Measurements from ENCODE around the gene IL5RA. TPM values are rescaled to one million over a fixed set of nuclear protein-coding genes. Genes with fewer than 3 reads are reported as not detected.

The IL5RA gene
- polyA plus RNA-seq, 1 of the 3 experiments (the other 2 are of a cell fraction) = not detected

DNA sequence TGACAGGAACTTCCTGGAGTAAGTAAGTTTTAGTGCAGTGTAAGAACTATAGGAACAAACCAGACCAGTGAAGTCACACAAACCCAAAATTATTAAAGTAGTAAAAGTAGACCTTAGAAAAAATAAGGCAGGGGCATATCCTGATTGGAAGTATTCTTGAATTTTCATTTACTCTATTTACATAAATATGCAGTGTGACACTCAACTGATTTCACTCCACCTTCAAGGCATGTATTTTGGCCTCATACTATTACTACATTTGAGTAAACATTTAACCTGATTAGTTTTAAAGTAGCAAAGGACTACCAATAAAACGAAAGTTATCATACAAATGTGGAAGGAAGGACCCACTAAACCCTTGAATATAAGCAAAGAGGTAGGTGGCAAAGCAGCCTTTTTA lies 39.4 kb upstream of the IL5RA start:
- no peaks in the 10 kb centered on the region for H4K20me1 ChIP-seq (ENCODE audit: insufficient read depth)
- DNase-seq = no peak
- H2AFZ ChIP-seq (ENCODE audit: low read depth) = no peak overlapping the region
- H3K27me3 ChIP-seq (ENCODE audit: insufficient read depth) = no peaks in the 10 kb centered on the region
- H3K27ac ChIP-seq (ENCODE audit: low read depth in 2 of 2, low read length in 1 of 2) = no peak overlapping the region
- ChIA-PET POLR2A (no interaction called here), CTCF (no interaction called here)
- TF ChIP-seq, protein P1, sequence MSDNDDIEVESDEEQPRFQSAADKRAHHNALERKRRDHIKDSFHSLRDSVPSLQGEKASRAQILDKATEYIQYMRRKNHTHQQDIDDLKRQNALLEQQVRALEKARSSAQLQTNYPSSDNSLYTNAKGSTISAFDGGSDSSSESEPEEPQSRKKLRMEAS (IDR thresholded peaks at IDR 0.05; ENCODE audit: low read depth) = no peak
- TF ChIP-seq GABPA (IDR thresholded peaks at IDR 0.05; ENCODE audit: low read depth) = no peak
- TF ChIP-seq SMC3 (IDR thresholded peaks at IDR 0.05; ENCODE audit: low read depth, low read length) = no peak
- no peak for TF ChIP-seq FOXM1 (IDR thresholded peaks at IDR 0.05; ENCODE audit: low read depth)
- TF ChIP-seq FOSL2 (IDR thresholded peaks at IDR 0.05; ENCODE audit: borderline replicate concordance, low read depth) = no peak
- no peak for TF ChIP-seq TEAD4 (IDR thresholded peaks at IDR 0.05; ENCODE audit: borderline replicate concordance, insufficient read depth)
- no peak for TF ChIP-seq RAD21 (IDR thresholded peaks at IDR 0.05; ENCODE audit: low read length)
- TF ChIP-seq GATA2 (CRISPR knock-in tag; IDR thresholded peaks at IDR 0.05) = no peak
- TF ChIP-seq NRF1 (IDR thresholded peaks at IDR 0.05; ENCODE audit: low read depth, low read length) = no peak
- TF ChIP-seq ELF1 (IDR thresholded peaks at IDR 0.05) = no peak
- TF ChIP-seq, protein P2, sequence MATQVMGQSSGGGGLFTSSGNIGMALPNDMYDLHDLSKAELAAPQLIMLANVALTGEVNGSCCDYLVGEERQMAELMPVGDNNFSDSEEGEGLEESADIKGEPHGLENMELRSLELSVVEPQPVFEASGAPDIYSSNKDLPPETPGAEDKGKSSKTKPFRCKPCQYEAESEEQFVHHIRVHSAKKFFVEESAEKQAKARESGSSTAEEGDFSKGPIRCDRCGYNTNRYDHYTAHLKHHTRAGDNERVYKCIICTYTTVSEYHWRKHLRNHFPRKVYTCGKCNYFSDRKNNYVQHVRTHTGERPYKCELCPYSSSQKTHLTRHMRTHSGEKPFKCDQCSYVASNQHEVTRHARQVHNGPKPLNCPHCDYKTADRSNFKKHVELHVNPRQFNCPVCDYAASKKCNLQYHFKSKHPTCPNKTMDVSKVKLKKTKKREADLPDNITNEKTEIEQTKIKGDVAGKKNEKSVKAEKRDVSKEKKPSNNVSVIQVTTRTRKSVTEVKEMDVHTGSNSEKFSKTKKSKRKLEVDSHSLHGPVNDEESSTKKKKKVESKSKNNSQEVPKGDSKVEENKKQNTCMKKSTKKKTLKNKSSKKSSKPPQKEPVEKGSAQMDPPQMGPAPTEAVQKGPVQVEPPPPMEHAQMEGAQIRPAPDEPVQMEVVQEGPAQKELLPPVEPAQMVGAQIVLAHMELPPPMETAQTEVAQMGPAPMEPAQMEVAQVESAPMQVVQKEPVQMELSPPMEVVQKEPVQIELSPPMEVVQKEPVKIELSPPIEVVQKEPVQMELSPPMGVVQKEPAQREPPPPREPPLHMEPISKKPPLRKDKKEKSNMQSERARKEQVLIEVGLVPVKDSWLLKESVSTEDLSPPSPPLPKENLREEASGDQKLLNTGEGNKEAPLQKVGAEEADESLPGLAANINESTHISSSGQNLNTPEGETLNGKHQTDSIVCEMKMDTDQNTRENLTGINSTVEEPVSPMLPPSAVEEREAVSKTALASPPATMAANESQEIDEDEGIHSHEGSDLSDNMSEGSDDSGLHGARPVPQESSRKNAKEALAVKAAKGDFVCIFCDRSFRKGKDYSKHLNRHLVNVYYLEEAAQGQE (IDR thresholded peaks at IDR 0.05; ENCODE audit: low read depth, low read length) = no peak
- no peak for TF ChIP-seq MXI1 (IDR thresholded peaks at IDR 0.05; ENCODE audit: low read depth, low read length)
- no peak for TF ChIP-seq MEF2A (IDR thresholded peaks at IDR 0.05; ENCODE audit: borderline replicate concordance, low read depth)
- TF ChIP-seq, protein P3, sequence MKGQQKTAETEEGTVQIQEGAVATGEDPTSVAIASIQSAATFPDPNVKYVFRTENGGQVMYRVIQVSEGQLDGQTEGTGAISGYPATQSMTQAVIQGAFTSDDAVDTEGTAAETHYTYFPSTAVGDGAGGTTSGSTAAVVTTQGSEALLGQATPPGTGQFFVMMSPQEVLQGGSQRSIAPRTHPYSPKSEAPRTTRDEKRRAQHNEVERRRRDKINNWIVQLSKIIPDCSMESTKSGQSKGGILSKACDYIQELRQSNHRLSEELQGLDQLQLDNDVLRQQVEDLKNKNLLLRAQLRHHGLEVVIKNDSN (IDR thresholded peaks at IDR 0.05; ENCODE audit: borderline replicate concordance, low read depth) = no peak
- no peak for TF ChIP-seq YY1 (IDR thresholded peaks at IDR 0.05; ENCODE audit: low read depth)
- no peak for TF ChIP-seq NFIC (IDR thresholded peaks at IDR 0.05; ENCODE audit: borderline replicate concordance)
- TF ChIP-seq FOXJ3 (CRISPR knock-in tag; IDR thresholded peaks at IDR 0.05) = no peak
- TF ChIP-seq EP300 (IDR thresholded peaks at IDR 0.05; ENCODE audit: borderline replicate concordance in 1 of 2, low read depth in 1 of 2, low read length in 1 of 2) = no peak
- no peak for TF ChIP-seq JUND (IDR thresholded peaks at IDR 0.05)
- H3K9ac ChIP-seq = no peak overlapping the region
- peaks cover 35% of the 10 kb centered on the region for H3F3A ChIP-seq (replicated peaks; ENCODE audit: insufficient read depth)
- whole genome bisulfite sequencing (ENCODE audit: low lambda C conversion rate) = 88% methylated on average over 1 of the region's 1 CpG
- no peak overlapping the region for H3K4me3 ChIP-seq (ENCODE audit: low read depth in 2 of 2, low read length in 1 of 2)
- no peaks in the 10 kb centered on the region for H3K79me2 ChIP-seq (ENCODE audit: insufficient read depth)
- no peaks in the 10 kb centered on the region; a peak in 1 of 4 replicates for H3K4me1 ChIP-seq (ENCODE audit: control insufficient read depth in 1 of 2, insufficient read depth in 2 of 2, low read depth in 1 of 2, low read length in 1 of 2)
- no peaks in the 10 kb centered on the region for H3K9me3 ChIP-seq
- H3K9me2 ChIP-seq = no peaks in the 10 kb centered on the region
- H3K4me2 ChIP-seq = no peak overlapping the region
- H3K36me3 ChIP-seq (replicated peaks in 1 of 2; ENCODE audit: control insufficient read depth in 1 of 2, insufficient read depth in 2 of 2, low read length in 1 of 2) = peaks cover 78 to 97% of the 10 kb centered on the region in 2 experiments
